ENCODE results near the gene B3GNT2. TPM values are rescaled to one million over a fixed set of nuclear protein-coding genes. Genes with fewer than 3 reads are reported as not detected.

Gene B3GNT2
- total and polyA plus RNA-seq, 2 donors (not counting 1 experiment from before 2014, with no cell fraction given) = 14.3 to 24.6 TPM

GRCh38 chr2:62215306-62216064, 19.6 kb downstream of the B3GNT2 start:
- H3K4me1 Mint-ChIP-seq = peaks cover 71% of the 10 kb centered on the region
- peaks cover 0 to 34% (median 18%) of the 10 kb centered on the region in 3 donors for H3K9me3 ChIP-seq (ENCODE audit: control extremely low read depth in 1 of 3, control insufficient read depth in 2 of 3, insufficient read depth in 1 of 3, low read length in 2 of 3)
- no peak for DNase-seq
- 95% methylated on average over 10 of the region's 11 CpGs for WGBS (ENCODE audit: insufficient coverage)
- TF ChIP-seq CTCF (IDR thresholded peaks at IDR 0.05) = no peak
- no peak for TF ChIP-seq EZH2 (IDR thresholded peaks at IDR 0.05; ENCODE audit: borderline replicate concordance, insufficient read depth, low read depth, low read length, poor library complexity, severe bottlenecking)
- H3K9me3 Mint-ChIP-seq (ENCODE audit: insufficient read depth) = no peaks in the 10 kb centered on the region
- POLR2A ChIA-PET = no interaction called here
- H3K4me3 ChIP-seq (ENCODE audit: control extremely low read depth in 1 of 5, extremely low read depth in 1 of 5, insufficient read depth in 1 of 5, low read depth in 2 of 5, low read length in 4 of 5) = no peak overlapping the region
- no peaks in the 10 kb centered on the region for H3K27me3 ChIP-seq (replicated peaks in 1 of 4; ENCODE audit: control extremely low read depth in 1 of 4, control insufficient read depth in 3 of 4, insufficient read depth in 4 of 4, low read length in 3 of 4)
- CTCF ChIA-PET = interaction anchor here (1.3 to 1.5 kb wide), 2 partner anchors 196 to 197 kb away, joined by 3 to 4 read pairs; no protein-coding TSS in a partner anchor
- H3K4me1 ChIP-seq (ENCODE audit: control insufficient read depth in 2 of 2, insufficient read depth in 2 of 2, low read length in 2 of 2) = peaks cover 8 to 54% of the 10 kb centered on the region in 2 donors
- peaks cover 100% of the 10 kb centered on the region for H3K79me2 ChIP-seq (ENCODE audit: control insufficient read depth, insufficient read depth, low read length)
- no peak overlapping the region for H3K4me3 Mint-ChIP-seq
- H3K27ac ChIP-seq (ENCODE audit: low read length in 2 of 2) = peak overlapping the region in 1 of 2 donors; percentile 14
- intact Hi-C loops (cut with micrococcal nuclease) = no loop called here
- H3K27ac Mint-ChIP-seq = peak overlapping the region; percentile 50
- no peak overlapping the region for H3K9ac ChIP-seq (ENCODE audit: low read length)
- H2AFZ ChIP-seq (ENCODE audit: insufficient read depth, low read depth, low read length, poor library complexity, severe bottlenecking) = no peak overlapping the region
- no peak for ATAC-seq (ENCODE audit: low read depth)
- H4K20me1 ChIP-seq (ENCODE audit: control insufficient read depth, insufficient read depth, low read length, poor library complexity, severe bottlenecking) = peaks cover 100% of the 10 kb centered on the region
- no peaks in the 10 kb centered on the region for H3K27me3 Mint-ChIP-seq
- peak overlapping the region; percentile 13 for H3K4me2 ChIP-seq (replicated peaks; ENCODE audit: low read depth, low read length, poor library complexity, severe bottlenecking)
- H3K36me3 ChIP-seq (replicated peaks in 1 of 2; ENCODE audit: control extremely low read depth in 1 of 2, control insufficient read depth in 1 of 2, extremely low read depth in 1 of 2, insufficient read depth in 2 of 2, low read length in 1 of 2) = peaks cover 1 to 18% of the 10 kb centered on the region in 2 experiments

GRCh38 chr2:62216113-62216512, 20.2 kb downstream of the B3GNT2 start:
- no peak for ATAC-seq (ENCODE audit: low read depth)
- Histone ChIP-seq H3K27me3 (replicated peaks in 1 of 4; ENCODE audit: control extremely low read depth in 1 of 4, control insufficient read depth in 3 of 4, insufficient read depth in 4 of 4, low read length in 3 of 4) (no peaks in the 10 kb centered on the region), H3K4me3 (ENCODE audit: control extremely low read depth in 1 of 5, extremely low read depth in 1 of 5, insufficient read depth in 1 of 5, low read depth in 2 of 5, low read length in 4 of 5) (no peak overlapping the region), H3K4me2 (replicated peaks; ENCODE audit: low read depth, low read length, poor library complexity, severe bottlenecking) (no peak overlapping the region), H4K20me1 (ENCODE audit: control insufficient read depth, insufficient read depth, low read length, poor library complexity, severe bottlenecking) (peaks cover 100% of the 10 kb centered on the region), H3K9me3 (ENCODE audit: control extremely low read depth in 1 of 3, control insufficient read depth in 2 of 3, insufficient read depth in 1 of 3, low read length in 2 of 3) (peaks cover 0 to 31% (median 18%) of the 10 kb centered on the region in 3 donors), H3K79me2 (ENCODE audit: control insufficient read depth, insufficient read depth, low read length) (peaks cover 100% of the 10 kb centered on the region), H3K27ac (ENCODE audit: low read length in 2 of 2) (peak overlapping the region in 1 of 2 donors; percentile 14), H3K4me1 (ENCODE audit: control insufficient read depth in 2 of 2, insufficient read depth in 2 of 2, low read length in 2 of 2) (peaks cover 8 to 54% of the 10 kb centered on the region in 2 donors), H3K9ac (ENCODE audit: low read length) (no peak overlapping the region), H2AFZ (ENCODE audit: insufficient read depth, low read depth, low read length, poor library complexity, severe bottlenecking) (no peak overlapping the region), H3K36me3 (replicated peaks in 1 of 2; ENCODE audit: control extremely low read depth in 1 of 2, control insufficient read depth in 1 of 2, extremely low read depth in 1 of 2, insufficient read depth in 2 of 2, low read length in 1 of 2) (peaks cover 1 to 18% of the 10 kb centered on the region in 2 experiments)
- peak overlapping the region; percentile 41 for H3K27ac Mint-ChIP-seq
- DNase-seq = no peak
- ChIA-PET CTCF (interaction anchor here (1.3 to 1.5 kb wide), 2 partner anchors 195 to 197 kb away, joined by 3 to 4 read pairs; no protein-coding TSS in a partner anchor), POLR2A (no interaction called here)
- H3K9me3 Mint-ChIP-seq (ENCODE audit: insufficient read depth) = no peaks in the 10 kb centered on the region
- WGBS (ENCODE audit: insufficient coverage) = 83% methylated on average over 1 of the region's 2 CpGs
- no peaks in the 10 kb centered on the region for H3K27me3 Mint-ChIP-seq
- TF ChIP-seq EZH2 (IDR thresholded peaks at IDR 0.05; ENCODE audit: borderline replicate concordance, insufficient read depth, low read depth, low read length, poor library complexity, severe bottlenecking) (no peak), CTCF (IDR thresholded peaks at IDR 0.05) (no peak)
- intact Hi-C loops (cut with micrococcal nuclease) = no loop called here
- peaks cover 74% of the 10 kb centered on the region for H3K4me1 Mint-ChIP-seq
- no peak overlapping the region for H3K4me3 Mint-ChIP-seq

All from B cell (primary cell).